Stimulated activated CD8-positive, alpha-beta memory T cell treated with anti-CD3 and anti-CD28 coated beads, Interleukin-7, amount 100 ng/mL, for 48 hours (primary cell): ENCODE results near the gene GHRHR.

Source experiments
- DNase-seq, 2 donors: peaks; one replicate each; pipeline ENCODE4 v3.0.0-alpha.2; 2020; ENCODE audit warnings: low read depth in 1 of 2; ENCODE audit errors: extremely low read depth in 1 of 2

GHRHR gene

DNA sequence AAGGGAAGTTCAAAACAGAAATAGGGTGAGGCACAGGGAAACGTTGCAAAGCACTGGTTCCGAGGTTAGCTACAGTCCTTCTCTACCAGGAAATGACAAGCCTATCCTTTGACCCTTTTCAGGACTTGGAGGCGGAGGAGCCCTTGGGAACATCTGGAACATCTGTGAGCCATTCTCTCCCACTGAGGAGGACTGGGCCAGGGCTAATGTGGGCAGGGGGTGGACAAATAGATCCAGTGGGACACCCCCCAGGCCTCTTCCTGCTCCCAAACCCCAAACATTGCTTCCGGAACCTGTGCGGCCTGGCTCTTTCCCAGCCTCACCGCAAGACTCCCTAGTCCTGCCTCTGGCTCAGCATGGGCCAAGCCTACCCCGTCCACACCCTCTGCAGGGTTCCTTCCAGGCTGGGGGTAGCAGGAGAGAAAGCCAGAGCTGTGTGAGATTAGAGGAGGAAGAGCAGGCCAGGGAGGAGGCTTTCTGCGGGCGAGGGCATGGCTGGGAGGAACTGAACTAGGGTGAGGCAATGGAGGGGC lies 36.5 kb downstream of the GHRHR start:
- DNase-seq: no peak

GRCh38 chr7:31000779-31001178 lies 37.0 kb downstream of the GHRHR start:
- no peak for DNase-seq

- DNase-seq: no peak
Observed at GRCh38 chr7:31002256-31002655, 38.5 kb downstream of the GHRHR start.

DNA sequence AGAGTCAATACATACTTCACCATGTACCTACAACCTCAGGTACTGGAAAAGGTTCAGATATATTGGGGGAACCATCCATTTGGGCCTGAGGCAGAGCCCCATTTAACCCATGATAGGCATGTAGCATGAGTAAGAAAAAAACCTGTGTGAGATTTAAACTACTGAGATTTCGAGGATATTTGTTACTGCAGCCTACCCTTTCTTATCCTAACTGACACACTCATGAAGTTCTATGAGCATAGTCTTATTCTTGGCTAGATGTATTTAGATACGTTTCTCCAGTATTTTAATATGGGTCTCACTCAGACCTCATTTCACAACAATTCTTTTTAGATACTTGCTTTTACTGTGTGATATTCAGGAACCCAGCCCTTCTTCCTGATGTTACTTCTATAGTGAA lies 39.3 kb downstream of the GHRHR start:
- DNase-seq: no peak

DNA sequence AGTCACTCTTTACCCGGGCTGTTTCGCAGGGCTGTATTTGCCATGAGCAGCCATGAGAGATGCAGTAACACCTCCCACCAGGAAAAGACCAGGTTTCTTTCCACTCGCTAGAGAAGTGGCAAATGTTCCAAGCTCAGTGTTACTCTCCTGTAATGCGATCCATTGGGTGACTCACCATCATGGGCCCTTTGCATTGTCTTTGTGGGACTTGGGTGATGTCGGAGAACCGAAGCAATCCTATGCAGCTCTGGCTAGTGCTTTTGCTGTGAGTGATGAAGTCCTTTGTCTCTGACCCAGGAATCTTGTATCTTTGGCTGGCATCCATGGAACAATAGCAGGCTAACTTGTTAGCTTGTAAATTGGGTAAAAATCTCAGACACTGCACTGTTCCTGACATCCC lies 40.0 kb downstream of the GHRHR start:
- DNase-seq: no peak

GRCh38 chr7:31004393-31004792 lies 40.6 kb downstream of the GHRHR start:
- DNase-seq: no peak

DNA sequence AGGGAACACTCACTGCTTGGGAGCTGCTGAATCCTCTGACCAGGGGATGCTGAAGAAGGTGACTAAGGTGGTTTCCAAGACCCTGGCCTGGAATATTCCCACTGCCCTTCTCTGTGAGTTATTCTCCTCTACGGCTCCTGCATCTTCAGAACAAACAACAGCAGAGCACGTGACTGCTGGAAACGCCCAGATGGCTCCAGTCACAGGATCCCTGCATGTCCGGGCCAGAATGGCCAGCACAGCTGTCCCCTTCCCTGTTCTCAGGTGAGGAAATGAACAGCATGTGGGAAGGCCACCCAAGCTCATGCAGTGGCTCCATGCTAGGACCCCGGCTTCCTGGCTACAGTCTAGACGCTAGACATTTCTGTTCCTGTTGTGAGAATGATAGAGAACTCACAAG lies 43.1 kb downstream of the GHRHR start:
- DNase-seq: no peak

DNA sequence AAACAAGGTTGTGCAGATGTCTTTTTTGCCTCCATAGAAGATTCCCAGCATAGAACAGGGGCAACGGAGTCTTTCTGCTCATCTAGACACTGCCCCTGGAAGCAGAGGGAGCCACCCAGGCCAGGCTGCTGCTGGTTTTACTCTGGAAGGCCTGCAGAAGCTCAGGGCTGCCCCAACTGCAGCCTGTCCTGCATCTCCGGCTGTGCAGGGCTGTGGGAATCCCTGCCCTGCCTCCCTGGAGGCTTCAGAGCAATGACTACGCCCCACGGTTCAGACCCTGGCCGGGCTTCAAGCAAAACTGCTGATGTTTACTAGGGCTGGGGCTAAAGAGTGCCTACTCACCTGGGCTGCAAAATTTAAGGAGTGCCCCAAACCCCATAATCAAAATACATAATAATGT lies 43.9 kb downstream of the GHRHR start:
- DNase-seq: no peak

DNA sequence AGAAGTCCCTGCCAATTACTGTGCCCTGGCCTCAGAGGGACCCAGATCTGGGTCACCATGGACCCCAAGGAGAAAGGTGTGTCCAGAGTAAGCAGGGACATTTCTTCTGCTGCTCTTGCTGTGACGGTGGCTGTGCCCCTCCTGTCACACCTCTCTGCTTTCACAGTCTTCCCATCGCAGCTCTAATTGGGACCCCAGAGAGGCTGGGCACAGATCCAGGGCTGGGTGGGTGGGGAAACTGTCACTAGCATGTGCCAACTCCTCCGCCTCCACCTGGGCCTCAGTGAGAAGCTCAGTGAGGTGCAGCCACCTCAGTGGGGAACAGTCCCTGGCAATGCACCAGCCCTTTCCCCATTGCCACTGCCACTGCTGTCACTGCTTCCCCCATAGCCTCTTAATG lies 51.1 kb downstream of the GHRHR start:
- no peak for DNase-seq

DNA sequence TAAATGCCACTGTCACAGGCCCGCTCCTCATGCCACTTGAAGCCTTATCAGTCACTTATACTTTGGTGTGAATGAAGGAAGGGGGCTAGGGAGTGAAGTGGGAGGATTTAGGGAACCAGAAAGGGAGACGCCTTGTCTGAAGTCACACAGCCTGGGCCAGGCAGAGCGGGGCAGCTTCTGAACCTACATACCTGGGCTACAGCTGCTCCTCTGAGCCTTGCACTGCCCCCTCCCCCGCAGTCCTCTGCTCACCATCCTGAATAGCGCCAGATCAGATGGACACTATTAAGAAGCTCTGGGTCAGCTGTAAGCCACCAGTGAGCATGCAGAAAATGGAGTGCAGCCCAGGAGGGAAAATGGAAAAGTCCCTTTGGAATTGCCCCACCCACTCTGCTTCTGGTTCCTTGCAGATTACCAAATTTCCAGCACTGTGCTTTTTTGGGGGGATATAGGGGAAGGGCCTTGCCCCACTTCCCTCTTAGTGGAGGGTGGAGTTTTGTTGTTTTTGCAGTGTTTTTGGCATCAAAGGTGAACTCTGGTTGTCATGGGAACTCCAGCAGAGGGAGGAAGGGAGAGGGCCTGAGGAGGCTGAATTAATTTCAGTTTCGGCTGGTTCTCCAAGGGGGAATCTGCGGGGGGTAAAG lies 53.4 kb downstream of the GHRHR start:
- no peak for DNase-seq

DNA sequence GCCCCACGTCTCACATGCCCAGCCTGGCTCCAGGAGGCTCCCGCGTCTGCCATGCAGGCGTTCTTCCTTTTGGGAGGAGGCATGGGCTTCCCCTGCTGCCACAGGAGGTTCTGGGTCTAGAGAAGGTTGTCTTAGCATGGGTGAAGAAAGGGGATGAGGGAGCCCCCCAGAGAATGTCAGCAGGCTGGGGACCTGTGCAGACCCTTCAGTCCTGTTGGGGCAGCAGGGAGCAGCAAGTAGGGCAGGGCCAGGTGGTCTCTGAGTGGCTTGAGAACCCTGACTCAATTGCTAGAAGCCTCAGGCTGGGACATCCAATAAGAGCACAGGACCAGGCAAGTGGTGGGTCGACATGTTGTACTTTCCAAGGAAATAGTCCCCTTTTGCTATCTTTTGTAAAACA lies 54.0 kb downstream of the GHRHR start:
- DNase-seq: no peak

DNA sequence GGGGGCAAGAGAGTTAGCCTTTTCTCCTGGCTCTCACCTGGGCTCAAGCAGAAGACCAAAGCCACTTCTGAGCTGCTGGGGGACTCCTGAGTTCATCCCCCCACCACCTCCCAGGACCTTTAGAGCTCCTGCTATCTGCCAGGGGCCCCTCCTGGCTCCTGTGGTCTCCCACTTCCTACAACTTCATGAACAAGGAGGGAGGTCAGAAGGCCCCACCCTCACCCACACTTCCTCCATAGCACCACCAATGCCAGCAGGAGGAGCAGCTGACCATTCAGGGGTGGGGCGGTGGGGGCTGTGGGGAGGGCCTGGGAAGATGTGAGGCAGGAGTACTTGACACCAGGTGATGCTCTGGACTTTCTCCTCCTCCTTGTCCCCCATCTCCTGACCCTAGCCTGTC lies 55.8 kb downstream of the GHRHR start:
- no peak for DNase-seq

- no peak for DNase-seq
Observed at GRCh38 chr7:31020161-31020560, 56.4 kb downstream of the GHRHR start.

DNA sequence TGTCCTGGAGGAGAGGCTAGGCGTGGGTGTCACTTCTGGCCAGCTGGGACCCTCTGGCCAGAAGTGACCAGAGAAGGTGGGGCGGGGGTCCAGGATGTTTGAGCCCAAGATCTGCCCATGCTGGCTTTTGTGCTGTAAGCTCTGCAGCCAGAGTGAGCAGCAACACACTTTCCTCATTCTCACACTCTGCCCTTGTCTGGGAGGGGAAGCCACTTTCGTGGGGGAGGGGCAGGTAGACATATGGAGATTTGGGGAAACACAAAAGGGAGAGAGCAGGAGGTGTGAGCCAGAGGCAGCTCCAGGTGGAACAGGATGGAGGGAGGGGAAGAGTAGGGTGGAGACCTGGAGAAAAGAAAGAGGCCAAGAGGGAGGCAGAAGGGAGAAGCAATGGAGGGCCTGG lies 56.9 kb downstream of the GHRHR start:
- no peak for DNase-seq

DNA sequence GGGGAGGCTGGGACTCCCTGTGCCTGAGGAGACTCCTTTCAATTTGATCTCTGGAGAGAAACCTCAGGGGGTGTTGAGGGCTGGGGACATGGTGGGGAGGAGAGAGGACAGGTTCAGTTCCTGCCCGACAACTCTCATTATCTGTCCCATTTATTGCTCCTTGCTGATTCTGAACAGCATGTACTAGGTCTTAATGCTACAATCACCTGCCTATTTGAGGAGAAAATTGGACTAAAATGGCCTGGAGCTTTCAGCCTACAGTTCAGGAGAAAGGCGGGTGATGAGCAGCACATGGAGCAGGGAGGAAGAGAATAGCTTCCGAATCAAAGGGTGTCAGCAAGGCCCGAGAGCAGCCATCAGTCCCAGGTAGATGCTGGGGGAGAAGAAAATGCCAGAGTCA lies 58.4 kb downstream of the GHRHR start:
- DNase-seq: no peak

DNA sequence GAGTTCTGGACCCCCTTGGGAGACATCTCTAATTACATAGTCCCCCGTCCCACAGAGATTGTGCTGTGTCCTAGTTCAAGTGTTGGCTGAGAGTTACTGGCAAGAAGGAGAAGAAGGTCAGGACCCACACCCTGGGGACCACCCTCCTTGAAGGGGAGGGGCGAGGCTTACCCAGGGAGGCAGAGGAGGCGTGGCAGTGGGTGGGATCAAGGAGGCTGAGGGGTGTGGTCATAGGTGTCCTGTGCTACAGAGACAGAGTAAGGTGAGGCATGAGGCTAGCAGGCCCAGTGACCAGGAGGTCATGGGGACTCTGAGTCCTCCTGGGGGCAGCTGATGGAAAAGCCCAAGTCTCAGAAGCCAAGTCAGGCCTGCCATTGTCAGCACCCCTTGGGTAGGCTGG lies 59.0 kb downstream of the GHRHR start:
- DNase-seq: no peak

DNA sequence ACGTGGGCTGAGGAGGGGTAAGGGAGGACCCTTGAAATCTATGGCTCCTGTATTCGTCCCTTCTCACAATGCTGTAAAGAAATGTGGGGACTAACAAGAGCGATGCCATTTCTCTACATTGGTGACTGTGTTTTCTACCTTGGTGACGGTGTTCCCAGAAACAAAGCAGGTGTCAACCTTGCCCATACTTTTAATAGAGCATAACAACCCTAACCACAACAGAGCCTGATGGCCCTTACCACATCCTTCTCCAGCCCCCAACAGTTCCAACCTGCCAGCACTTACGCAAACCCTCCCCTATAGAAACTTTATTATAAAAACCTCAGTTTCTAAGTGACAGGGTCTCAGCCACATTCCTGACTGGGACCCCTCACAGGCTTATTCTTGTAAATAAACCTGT lies 60.1 kb downstream of the GHRHR start:
- no peak for DNase-seq

GRCh38 chr7:31027161-31027965 lies 63.6 kb downstream of the GHRHR start:
- DNase-seq: no peak

- no peak for DNase-seq
Observed at GRCh38 chr7:31028006-31028405, 64.3 kb downstream of the GHRHR start.

DNA sequence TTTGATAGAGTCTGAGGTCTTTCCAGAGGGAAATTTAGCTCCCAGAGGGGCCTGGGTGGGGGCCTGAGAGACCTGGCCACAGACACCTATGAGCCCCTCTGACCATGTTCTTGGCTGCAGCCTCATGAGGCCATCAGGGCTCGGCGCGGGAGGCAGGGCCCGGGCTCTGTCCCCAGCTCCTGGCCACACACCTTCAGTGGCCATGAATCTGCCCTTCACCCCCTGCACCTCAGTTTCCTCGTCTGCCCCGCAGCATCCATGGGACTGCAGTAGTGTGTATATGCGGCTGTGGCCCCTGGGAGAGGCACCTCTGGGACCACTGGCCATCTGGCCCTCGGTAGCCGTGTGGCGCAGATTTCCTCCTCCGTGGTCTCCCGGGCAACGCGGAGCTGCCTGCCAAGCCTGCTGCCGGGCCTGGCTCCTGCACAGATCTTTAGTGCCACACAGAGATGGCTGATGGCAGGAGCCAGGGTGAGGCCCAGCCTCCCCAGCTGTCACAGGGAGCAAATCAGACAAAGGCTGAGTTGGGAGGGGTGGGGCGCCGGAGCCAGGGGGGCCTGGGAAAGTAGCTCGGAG lies 64.8 kb downstream of the GHRHR start:
- DNase-seq: no peak
